GM21423 (cell line): ENCODE data around the gene SCGB1A1.

Source experiments
- ATAC-seq: cut with Tn5 transposase; IDR thresholded peaks from one replicate; pipeline ENCODE4 v1.9.1; 2021; ENCODE audit warnings: mild to moderate bottlenecking, moderate library complexity; ENCODE audit not compliant: unreplicated experiment

The SCGB1A1 gene

GRCh38 chr11:62420882-62421281, 2.0 kb downstream of the SCGB1A1 start:
- no peak for ATAC-seq

GRCh38 chr11:62421996-62422395, 3.2 kb downstream of the SCGB1A1 start:
- ATAC-seq, result no peak

GRCh38 chr11:62423012-62423411, 4.2 kb downstream of the SCGB1A1 start:
- no peak for ATAC-seq

- ATAC-seq, result no peak
These were observed 8.9 kb downstream of the SCGB1A1 start for GRCh38 chr11:62427630-62428233.

- no peak for ATAC-seq
These were observed 10.2 kb downstream of the SCGB1A1 start for GRCh38 chr11:62428871-62429560.

- no peak for ATAC-seq
These were observed 11.6 kb downstream of the SCGB1A1 start for GRCh38 chr11:62430425-62430824.

- ATAC-seq, result no peak
These were observed 12.5 kb downstream of the SCGB1A1 start for GRCh38 chr11:62431171-62431901.

GRCh38 chr11:62432695-62433094, 13.9 kb downstream of the SCGB1A1 start:
- ATAC-seq, result no peak

GRCh38 chr11:62433141-62433903, 14.5 kb downstream of the SCGB1A1 start:
- ATAC-seq, result no peak

- no peak for ATAC-seq
These were observed 15.1 kb downstream of the SCGB1A1 start for GRCh38 chr11:62433904-62434276.

- ATAC-seq, result no peak
These were observed 17.2 kb downstream of the SCGB1A1 start for GRCh38 chr11:62435846-62436660.

- no peak for ATAC-seq
These were observed 18.8 kb downstream of the SCGB1A1 start for GRCh38 chr11:62437616-62438015.

- ATAC-seq, result no peak
These were observed 19.8 kb downstream of the SCGB1A1 start for GRCh38 chr11:62438641-62439040.

GRCh38 chr11:62439785-62440602, 21.2 kb downstream of the SCGB1A1 start:
- no peak for ATAC-seq

GRCh38 chr11:62443390-62444235, 24.8 kb downstream of the SCGB1A1 start:
- ATAC-seq, result no peak

GRCh38 chr11:62444236-62444833, 25.5 kb downstream of the SCGB1A1 start:
- no peak for ATAC-seq

- no peak for ATAC-seq
These were observed 26.0 kb downstream of the SCGB1A1 start for GRCh38 chr11:62444835-62445234.

- ATAC-seq, result no peak
These were observed 26.5 kb downstream of the SCGB1A1 start for GRCh38 chr11:62445314-62445740.
